ENCODE measurements around the gene TEX28.
"Not testable (repeated sequence)": the region's sequence is repeated elsewhere in the genome, so short reads cannot be mapped to it uniquely, and the experiment has no call there.

TEX28 gene, protein sequence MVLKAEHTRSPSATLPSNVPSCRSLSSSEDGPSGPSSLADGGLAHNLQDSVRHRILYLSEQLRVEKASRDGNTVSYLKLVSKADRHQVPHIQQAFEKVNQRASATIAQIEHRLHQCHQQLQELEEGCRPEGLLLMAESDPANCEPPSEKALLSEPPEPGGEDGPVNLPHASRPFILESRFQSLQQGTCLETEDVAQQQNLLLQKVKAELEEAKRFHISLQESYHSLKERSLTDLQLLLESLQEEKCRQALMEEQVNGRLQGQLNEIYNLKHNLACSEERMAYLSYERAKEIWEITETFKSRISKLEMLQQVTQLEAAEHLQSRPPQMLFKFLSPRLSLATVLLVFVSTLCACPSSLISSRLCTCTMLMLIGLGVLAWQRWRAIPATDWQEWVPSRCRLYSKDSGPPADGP

DNA sequence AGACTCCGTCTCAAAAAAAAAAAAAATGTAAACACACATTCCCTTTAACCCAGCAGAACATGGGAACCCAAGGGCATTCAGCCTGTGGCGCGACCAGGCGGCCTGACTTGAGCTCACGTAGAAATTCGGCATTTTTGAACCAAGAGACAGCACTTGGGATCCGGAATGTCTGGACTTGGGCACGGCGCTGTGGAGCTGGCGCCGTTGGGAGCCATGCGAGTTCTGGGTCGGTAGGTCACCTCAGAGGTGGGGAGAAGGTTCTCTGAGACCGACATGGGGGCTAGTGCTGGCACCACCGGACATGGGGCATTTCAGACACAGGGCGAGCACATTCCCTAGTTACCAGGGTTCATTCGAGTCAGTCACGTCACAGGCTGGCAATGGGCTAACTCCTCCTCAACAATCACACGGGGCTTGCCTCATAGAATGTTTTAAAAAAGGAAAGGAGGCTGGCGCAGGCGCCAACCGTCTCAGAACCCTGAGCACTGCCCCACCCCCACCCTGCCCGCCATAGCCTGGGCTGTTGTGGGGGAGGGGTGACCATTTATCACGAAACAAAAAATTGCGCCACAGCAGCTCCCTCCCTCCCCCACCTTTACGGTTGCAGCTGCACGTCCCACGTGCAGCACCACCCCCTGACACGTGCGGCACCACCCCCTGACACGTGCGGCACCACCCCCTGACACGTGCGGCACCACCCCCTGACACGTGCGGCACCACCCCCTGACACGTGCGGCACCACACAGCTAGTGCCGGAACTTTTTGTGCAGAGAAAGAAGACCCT is at the start of gene TEX28:
TEX28 (minus strand) TSS at position 334 of the 784 bp plus-strand sequence. CDS start 3,007 bp downstream, outside the sequence.
- DNase-seq, result no peak

DNA sequence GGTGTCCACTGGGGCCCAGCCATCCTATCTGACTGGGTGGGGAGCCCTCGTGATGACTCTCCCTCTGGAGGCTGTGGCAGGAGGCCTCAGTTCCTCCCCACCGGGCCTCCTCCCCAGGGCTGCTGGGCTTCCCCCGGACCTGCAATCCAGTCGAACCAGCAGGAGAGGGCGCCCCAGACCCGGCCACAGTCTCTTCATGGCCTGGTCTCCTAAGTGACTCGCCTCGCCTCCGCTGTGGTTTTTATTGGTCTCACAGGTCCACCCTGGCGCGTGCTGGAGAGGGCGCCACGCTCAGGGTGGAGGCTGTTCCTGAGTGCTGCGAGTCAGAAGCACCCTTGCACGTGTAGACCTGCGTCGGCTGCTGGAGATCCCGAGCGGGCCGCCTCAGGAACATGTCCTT is 48.7 kb upstream of the TEX28 start:
- not testable (repeated sequence) for DNase-seq

DNA sequence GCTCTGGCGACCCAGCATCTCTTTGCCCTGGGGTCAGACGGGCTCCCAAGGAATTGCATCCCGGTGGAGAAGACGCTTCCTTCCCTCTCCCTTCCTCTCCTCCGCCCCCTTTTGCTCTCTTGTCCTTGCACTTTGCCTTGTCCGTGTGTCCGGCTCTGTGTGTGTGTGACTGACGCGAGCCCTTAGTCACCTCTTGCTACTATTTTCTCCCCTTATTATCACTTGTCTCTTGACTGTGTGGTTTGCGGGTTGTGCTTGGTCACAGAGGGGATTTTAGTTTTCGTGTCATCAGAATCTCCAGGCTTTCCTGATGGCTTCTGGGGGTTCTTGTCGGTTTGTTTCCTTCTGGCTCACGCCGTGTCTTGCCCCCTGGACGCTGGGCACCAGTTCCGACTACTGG is 48.1 kb upstream of the TEX28 start:
- not testable (repeated sequence) for DNase-seq

DNA sequence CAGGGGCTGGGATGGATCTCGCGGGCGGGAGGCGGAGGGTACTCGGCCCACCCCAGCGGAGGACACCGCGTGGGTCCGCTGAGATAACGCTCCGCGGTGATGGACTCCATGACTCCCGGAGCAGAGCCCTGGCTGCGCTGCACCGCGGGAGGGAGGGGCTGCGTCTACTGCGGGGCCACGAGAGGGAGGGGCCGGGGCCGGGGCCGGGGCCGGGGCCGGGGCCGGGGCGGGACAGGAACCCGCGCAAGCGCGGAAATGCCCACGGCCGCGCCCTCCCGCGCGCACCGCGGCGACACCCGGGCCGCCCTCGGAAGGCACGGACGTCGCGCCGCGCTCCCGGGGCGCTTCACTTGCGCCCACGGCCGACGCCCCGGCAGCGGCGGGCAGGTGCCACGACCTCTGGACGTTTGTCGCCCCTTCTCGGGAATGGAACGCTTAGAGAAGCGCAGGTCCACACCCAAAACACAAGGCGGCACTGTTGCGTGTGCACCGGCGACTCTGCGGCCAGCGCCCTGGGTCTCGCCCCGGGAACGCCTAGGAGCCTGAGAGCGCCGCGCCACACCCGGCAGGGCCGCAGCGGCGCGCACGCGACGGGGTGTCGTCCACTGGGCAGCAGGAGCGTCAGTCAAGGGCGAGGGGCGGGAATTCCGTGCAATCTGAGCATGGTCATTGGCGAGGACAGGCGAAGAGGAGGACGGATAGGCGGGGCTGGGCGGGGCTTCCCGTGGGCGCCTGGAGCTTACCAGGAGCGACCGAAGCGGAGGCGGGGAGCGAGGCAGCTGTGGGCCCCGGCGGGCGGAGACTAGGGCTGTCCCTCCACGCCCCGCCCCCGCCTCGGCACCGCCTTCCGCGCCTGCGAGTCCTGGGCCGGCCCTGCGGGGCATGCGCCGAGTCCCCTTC is 46.7 kb upstream of the TEX28 start:
- DNase-seq, result not testable (repeated sequence)

DNA sequence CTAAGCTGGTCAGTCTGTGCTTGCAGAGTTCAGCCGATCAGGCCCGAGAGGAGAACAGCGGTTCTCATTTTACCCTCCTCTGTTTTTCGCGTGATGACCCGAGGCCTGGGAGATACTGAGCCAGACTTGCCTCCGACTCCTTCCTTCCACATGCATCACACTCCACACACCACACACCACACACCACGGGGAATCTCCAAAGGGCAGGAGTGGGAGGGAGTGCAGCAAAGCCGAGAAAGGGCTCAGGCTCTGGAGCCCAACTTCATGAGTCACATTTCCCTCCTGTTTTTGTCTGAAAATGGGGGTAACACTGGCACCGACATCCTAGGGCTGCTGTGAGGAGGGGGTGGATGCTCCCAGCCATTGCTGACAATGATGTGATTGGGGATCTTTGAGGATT is 39.6 kb upstream of the TEX28 start:
- no peak for DNase-seq

DNA sequence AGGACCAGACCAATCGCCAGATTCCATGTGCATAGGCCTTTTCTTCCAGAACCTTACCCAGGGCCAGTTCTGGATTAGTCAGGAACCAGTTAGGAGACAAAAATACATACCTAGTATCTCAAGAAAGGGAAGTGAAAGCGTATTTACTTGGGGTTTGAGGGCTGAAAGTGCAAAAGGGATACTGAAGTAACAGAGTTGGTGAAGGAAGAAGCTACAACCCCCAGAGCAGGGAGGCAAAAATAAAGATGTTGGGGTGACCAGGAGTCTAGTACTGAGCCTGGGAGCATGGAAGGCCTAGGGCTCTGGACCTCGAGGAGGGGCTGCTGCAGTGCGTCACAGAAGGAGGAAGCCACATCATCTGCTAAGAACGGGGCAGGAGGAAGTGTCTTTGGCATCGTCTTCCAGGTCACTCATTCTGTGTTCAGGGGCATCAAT is 38.9 kb upstream of the TEX28 start:
- DNase-seq, result no peak

DNA sequence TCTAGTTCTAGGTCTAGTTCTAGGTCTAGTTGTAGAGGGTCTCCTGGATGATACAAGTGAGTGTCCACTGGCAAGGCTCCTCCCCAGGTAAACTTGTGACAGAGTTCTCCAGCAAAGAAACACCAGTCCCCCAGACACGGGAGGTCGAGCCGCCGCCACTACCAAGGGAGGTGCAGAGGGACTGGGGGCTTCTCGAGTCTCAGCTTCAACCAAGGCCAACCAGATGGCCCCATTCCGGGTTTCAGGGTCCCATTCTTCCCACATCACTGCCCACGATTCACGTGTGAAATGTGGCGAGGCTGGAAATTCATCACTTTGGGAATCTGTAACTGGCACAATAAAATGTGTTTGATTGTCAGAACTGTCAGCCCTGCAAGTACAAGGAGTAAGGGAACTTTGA is 38.2 kb upstream of the TEX28 start:
- DNase-seq, result no peak

DNA sequence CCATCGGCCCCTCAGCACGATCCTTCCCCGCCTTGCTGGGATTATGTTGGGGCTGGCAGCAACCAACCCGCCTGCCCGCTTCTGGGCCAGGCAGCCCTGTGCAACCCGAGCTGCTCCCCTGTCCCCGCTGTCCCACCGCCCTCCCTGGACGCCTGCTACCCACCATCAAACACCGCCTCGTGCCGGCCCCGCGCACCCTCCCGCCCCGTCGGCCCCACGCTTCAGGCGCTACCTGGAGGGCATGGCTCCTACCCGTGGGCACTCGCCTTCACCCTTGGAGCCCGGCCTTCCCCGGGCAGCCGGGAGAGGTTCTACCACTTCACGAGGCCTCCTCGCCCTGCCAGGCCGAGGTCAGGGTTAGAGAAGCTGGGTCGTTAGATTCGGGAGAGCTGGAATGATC is 37.6 kb upstream of the TEX28 start:
- DNase-seq, result no peak

DNA sequence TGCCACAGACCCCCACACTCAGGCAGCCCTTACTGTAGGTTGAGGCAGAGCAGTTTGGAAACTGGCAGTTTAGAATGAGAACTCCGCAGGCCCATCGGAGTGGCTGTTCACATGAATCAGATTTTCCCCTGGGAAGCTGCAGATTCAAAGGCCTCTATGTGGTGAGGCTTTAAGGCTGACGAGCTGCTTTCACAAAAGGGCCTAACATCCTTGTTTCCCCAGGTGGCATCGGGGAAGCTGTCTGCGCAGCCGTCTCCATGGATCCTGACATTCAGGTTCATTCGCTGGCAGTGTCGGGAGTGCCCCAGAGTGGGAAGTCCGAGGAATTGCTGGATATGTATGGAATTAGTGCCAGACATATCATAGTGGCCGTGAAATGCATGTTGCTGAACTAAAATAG is 34.4 kb upstream of the TEX28 start:
- DNase-seq, result no peak

DNA sequence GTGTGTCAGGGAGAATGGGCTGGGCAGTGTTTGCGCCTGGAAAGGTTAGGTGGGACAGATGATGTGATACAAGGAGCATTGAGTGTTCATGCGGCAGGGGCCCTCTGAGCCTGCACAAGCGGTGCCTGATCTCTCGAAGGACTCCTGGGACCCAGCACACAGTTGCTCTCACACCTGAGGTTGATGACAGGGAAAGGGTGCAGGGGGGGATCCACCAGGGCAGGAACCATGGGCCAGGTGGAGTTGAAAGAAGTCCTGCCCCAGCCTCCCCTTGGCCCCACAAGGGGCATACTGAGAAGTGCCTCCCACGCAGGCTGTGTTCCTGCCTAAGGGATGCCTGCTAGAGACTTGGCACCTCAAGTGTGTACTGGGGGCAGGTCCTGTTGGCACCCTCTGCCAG is 33.7 kb upstream of the TEX28 start:
- no peak for DNase-seq

DNA sequence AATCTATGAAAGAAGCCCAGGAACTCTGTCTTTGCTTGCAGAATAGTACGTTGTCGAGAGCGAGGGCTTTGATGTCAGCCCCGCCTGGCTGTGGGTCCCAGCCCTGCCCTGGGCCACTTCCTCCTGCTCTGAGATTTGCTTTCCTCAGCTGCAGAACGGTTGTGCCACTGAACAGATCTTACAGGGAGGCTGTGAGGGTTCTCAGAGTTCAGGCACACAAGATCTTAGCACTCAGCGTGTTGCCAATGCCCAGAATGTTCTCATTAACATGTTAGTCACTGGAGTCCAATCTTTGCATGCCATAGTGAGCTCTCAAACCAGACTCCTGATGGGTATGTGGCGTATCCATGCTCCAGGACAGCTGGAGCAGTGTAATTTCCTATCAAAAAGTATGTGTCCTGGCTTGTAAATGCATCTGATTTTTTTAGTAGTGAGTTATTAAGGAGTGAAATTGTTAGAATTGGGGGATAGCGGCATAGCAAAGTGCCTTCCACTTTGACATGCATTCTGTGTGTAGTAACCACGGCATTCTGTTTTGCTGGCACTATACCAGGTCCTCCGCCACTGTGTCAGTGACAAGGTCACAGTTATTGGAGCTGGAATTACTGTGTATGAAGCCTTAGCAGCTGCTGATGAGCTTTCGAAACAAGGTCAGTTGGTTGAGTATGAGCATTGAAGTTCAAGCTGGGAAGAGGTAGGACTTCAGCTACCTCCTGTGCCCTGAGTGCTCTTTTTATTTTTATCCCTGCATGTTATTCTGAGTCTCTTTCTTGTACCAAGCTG is 32.3 kb upstream of the TEX28 start:
- DNase-seq, result no peak

DNA sequence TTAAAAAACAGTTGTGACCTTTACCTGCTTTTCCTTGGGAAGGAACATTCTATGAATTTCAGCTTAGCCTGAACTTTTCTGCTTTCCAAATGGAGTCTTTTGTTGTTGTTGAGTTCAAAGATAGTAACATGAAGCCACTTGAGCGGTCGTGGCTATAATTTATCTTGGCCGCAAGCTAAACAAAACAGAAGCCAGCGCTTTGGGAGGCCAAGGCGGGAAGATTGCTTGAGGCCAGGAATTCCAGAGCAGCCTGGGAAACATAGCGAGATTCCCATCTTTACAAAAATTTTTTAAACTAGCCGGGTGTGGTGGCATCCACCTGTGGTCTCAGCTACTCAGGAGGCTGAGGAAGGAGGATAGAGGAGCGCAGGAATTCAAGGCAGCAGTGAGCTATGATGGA is 30.6 kb upstream of the TEX28 start:
- DNase-seq, result no peak

DNA sequence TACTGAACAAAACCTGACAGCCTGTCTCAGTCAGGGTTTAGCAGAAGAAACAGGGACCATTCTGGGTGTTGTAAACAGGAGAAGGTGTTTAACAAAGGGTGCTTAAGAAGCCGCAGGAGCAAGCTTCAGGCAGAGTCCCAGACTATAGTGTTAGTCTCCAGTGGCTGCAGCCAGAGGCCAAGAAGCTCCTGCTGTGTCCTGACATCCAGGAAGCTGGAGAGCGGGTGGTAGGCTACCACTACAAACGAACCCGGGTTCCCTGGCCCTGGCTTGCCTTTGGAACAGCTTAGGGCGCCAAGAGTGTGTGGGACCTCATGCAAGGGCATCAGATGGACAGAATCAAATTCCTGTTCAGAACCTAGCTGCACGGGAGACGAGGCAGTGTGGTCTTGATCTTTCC is 28.6 kb upstream of the TEX28 start:
- no peak for DNase-seq

DNA sequence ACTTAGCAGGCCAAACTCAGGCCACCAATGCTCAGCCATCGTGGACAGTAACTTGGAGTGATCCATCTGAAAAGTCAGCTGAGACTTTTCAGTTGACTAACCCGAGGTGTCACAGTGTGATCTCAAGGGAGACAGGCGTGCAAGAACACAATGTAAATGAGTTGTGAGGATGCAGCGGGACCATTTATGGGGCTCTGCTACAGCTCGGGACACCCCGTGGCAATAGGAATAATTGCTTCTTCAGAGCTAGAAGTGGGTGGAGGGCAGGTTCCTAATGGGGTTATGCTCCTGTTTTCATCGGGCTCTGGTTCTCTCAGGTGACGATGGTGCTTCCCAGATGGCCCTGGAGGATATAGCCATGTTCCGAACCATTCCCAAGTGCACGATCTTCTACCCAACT is 28.0 kb upstream of the TEX28 start:
- no peak for DNase-seq

DNA sequence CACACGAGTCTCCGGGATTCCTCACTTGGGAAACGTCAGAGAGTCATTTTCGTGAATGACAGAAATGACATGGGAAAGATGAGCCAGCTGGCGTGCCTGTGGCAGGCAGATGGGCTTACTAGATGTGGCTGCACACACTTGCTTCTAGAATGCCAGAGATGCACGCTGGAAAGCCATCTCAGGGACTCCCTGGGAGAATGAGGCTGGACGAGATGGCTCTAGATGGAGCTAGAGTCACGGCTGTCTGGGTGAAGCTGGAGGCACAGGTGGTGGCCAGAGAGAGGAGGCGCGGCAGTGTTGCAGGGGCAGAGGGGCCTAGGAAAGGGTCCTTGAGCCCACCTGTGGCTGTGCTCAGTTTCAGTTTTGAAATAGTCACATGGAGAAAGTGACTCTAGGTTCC is 26.7 kb upstream of the TEX28 start:
- DNase-seq, result no peak

DNA sequence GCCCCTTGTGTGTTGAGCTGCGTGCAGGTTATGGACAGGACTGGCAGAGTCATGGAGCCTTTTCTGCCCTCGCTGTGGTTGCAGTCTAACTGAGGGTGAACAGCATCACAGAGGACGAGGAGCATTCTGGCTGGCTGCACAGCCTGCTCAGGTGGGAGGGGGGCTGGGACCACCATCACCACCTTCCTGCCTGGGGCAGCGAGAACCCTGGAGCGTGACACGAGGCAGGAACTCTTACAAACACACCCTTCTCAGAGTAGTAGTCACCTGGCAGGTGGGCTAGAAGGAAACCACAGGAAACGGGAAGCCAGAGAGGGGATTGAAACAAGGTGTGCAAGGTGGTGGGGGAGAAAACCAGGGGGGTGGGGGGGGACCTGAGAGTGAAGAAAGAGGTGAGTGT is 26.2 kb upstream of the TEX28 start:
- DNase-seq, result no peak

DNA sequence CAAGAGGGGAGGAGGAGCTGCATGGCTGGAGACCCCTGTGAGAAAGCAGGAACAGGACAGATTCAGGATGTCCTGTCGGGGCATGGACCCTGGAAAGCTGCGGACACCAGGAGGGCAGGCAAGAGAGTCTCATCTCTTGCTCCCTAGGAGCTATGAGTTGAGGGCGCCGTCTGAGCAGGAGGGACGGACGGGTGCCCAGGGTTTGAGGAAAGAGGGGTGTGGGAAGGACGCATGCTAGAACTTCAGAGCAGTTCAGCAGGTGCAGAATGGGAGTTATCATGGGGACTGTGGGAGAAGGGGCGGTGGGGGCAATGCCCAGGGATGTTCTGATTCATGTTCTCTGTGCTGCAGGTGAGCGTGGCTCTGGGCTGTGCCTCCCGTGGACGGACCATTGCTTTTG is 25.5 kb upstream of the TEX28 start:
- no peak for DNase-seq

DNA sequence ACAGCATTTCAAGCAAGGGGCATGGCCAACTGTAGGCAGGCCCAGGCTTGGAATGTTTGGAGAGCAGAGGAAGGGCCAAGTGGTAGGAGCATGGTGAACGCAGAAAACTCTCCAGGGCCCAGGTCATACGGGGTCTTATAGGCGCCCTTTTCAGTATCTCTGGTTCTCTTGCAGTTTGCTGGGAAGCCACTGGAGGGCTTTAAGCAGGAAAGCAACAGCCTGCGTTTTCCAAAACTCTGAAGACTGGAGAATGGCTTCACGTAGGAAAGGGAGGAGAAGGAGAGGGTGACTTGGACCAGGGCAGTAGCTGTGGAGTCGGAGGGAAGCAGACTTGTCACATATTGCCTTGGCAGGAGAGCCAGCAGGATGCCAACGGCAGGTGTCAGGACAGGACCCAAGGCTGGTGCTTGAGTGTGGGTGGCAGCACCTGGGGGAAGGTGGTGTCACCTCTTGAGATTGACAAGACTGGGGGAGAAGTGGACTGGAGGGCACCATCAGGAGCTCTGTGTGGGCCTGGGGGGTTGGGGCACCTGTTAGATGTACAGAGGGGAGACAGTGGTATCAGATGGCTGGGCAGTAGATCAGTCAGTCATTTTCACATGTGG is 22.6 kb upstream of the TEX28 start:
- no peak for DNase-seq

DNA sequence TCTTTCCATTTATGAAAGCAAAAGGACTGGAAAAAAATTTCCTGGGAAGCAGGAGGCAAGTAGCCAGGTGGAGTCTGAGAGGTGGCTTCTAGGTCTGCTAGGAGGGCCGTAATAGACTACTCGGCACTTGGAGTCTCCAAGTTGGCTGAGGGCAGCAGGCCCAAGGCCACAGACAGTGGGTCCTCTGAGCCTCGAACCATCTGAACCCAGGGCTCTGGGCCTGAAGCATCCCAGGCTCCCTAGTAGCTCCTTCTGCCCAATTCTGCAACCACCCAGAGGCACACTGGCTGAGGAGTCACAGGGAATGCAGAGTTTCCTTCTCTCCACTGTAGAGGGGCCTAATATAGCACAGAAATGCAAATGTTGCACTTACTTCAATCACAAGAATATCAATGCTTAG is 20.5 kb upstream of the TEX28 start:
- no peak for DNase-seq

DNA sequence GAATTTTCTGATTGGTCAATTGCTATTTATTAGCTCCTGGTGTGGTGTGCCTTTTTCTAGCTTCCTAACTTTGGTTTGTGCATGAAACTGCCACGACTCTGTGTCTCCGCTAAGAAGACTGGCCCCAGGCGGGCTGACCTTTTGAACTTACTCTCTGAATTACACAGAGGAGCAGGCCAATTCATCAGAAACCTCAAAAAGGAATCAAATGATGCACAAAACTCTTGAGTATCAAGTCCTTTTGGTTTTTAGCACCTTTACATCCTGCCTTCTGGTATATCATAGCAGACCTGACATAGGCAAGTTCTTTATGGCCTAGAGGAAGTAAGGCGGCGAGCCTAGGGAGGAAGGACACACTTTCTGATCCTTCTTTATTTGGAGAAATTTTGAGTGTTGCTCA is 18.2 kb upstream of the TEX28 start:
- DNase-seq, result no peak

DNA sequence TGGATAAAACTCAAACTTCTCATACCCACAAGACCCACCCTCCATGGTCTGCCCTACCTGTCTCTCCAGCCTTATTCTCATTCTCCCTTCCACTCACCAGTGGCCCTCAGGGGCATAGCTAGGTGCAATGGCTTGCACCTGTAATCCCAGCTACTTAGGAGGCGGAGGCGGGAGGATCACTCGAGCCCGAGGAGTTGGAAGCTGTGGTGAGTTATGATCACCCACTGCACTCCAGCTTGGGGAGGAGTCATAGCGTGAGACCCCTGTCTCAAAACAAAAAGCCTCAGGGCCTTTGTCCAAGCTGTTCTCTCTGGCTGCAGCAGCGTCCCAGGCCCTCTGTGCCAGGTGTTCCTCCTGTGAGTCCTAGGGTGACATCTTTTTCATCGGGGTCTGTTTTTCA is 17.2 kb upstream of the TEX28 start:
- no peak for DNase-seq

Measured in activated CD8-positive, alpha-beta memory T cell treated with anti-CD3 and anti-CD28 coated beads for 24 hours (primary cell).